NB4 (cell line): ENCODE measurements around the gene PRKD1.

ENCODE experiments used
- DNase-seq: peaks from one replicate; pipeline ENCODE4 v3.0.0; 2010; ENCODE audit warnings: low read depth
- H3K4me3 ChIP-seq: one replicate; pipeline ENCODE4 v1.5.1; 2011; ENCODE audit warnings: mild to moderate bottlenecking, low read depth, low read length, moderate library complexity
- CTCF ChIP-seq: IDR thresholded peaks from one replicate; pipeline ENCODE4 v1.5.1; 2012; ENCODE audit warnings: low read depth, low read length
- MAX ChIP-seq: IDR thresholded peaks from 2 replicates; pipeline ENCODE4 v1.6.1; 2011; ENCODE audit warnings: low read depth, low read length
- MYC ChIP-seq: IDR thresholded peaks from 2 replicates; pipeline ENCODE4 v1.6.1; 2011; ENCODE audit warnings: low read depth, low read length
- POLR2A ChIP-seq: IDR thresholded peaks from 2 replicates; pipeline ENCODE4 v1.6.1; 2011; ENCODE audit warnings: mild to moderate bottlenecking; ENCODE audit not compliant: insufficient read length; ENCODE audit errors: extremely low read depth

Gene PRKD1

GRCh38 chr14:29804481-29805266 lies 123.0 kb downstream of the PRKD1 start:
- TF ChIP-seq MAX (no peak), CTCF (no peak), POLR2A (no peak), MYC (no peak)
- no peak for DNase-seq
- H3K4me3 ChIP-seq, result no peak overlapping the region

GRCh38 chr14:29803045-29803444 lies 124.6 kb downstream of the PRKD1 start:
- no peak overlapping the region for H3K4me3 ChIP-seq
- DNase-seq, result no peak

GRCh38 chr14:29802211-29802610 lies 125.4 kb downstream of the PRKD1 start:
- DNase-seq, result no peak
- TF ChIP-seq CTCF (no peak), MAX (no peak), POLR2A (no peak), MYC (no peak)
- H3K4me3 ChIP-seq, result no peak overlapping the region

More at GRCh38 chr14:29803045-29803444, 124.6 kb downstream of the PRKD1 start:
- TF ChIP-seq POLR2A, result no peak
- no peak for TF ChIP-seq MAX
- no peak for TF ChIP-seq MYC
- no peak for TF ChIP-seq CTCF

GRCh38 chr14:29800961-29801360 lies 126.7 kb downstream of the PRKD1 start:
- TF ChIP-seq MAX (no peak), POLR2A (no peak), MYC (no peak), CTCF (no peak)
- DNase-seq, result no peak
- H3K4me3 ChIP-seq, result no peak overlapping the region

- no peak overlapping the region for H3K4me3 ChIP-seq
- no peak for DNase-seq
These were observed 128.1 kb downstream of the PRKD1 start for GRCh38 chr14:29799464-29800095.

More at GRCh38 chr14:29799464-29800095, 128.1 kb downstream of the PRKD1 start:
- TF ChIP-seq MYC (no peak), MAX (no peak), POLR2A (no peak), CTCF (no peak)
